Eye (tissue), 1 donor: ENCODE measurements around the gene PSMC3IP.

Experiments used
- DNase-seq: peaks from one replicate; pipeline ENCODE4 v3.0.0-alpha.2; 2015

Gene PSMC3IP

GRCh38 chr17:42584880-42585279 lies 7.4 kb upstream of the PSMC3IP start:
- DNase-seq: no peak

- no peak for DNase-seq
These were observed 4.3 kb upstream of the PSMC3IP start for GRCh38 chr17:42581744-42582270.

- no peak for DNase-seq
These were observed 2.4 kb upstream of the PSMC3IP start for GRCh38 chr17:42579794-42580551.

- DNase-seq: peak; percentile 93
These were observed 847 bp upstream of the PSMC3IP start for GRCh38 chr17:42578282-42578869.

- no peak for DNase-seq
These were observed 393 bp downstream of the PSMC3IP start for GRCh38 chr17:42577140-42577531.

GRCh38 chr17:42574463-42574862 lies 3.1 kb downstream of the PSMC3IP start:
- no peak for DNase-seq

GRCh38 chr17:42573095-42573494 lies 4.4 kb downstream of the PSMC3IP start:
- no peak for DNase-seq

GRCh38 chr17:42571435-42572225 lies 5.9 kb downstream of the PSMC3IP start:
- no peak for DNase-seq

GRCh38 chr17:42568341-42569111 lies 9.0 kb downstream of the PSMC3IP start:
- no peak for DNase-seq

- peak; percentile 97 for DNase-seq
These were observed 10.5 kb downstream of the PSMC3IP start, which contains the start of gene MLX for GRCh38 chr17:42566883-42567573. Gene MLX (plus strand): TSS chr17:42567100. CDS start chr17:42567125, 25 bp downstream.

- DNase-seq: no peak
These were observed 11.2 kb downstream of the PSMC3IP start for GRCh38 chr17:42566215-42566882.

GRCh38 chr17:42565523-42566214 lies 11.9 kb downstream of the PSMC3IP start:
- no peak for DNase-seq

GRCh38 chr17:42564815-42565522 lies 12.6 kb downstream of the PSMC3IP start:
- DNase-seq: no peak

- no peak for DNase-seq
These were observed 13.6 kb downstream of the PSMC3IP start for GRCh38 chr17:42563950-42564349.

GRCh38 chr17:42563543-42563942 lies 14.0 kb downstream of the PSMC3IP start:
- DNase-seq: no peak

- no peak for DNase-seq
These were observed 14.4 kb downstream of the PSMC3IP start for GRCh38 chr17:42563143-42563509.

GRCh38 chr17:42562388-42563142 lies 15.0 kb downstream of the PSMC3IP start:
- DNase-seq: no peak

- DNase-seq: peak; percentile 100
These were observed 15.6 kb downstream of the PSMC3IP start, which contains the start of gene COASY for GRCh38 chr17:42561897-42562387. Gene COASY (plus strand): TSS chr17:42562148. CDS start chr17:42562623, 475 bp downstream.

GRCh38 chr17:42560246-42560645 lies 17.3 kb downstream of the PSMC3IP start:
- DNase-seq: no peak
